Endothelial cell of umbilical vein (primary cell): ENCODE measurements around the gene RGS7. TPM values are rescaled to one million over a fixed set of nuclear protein-coding genes. Genes with fewer than 3 reads are reported as not detected.

Experiments
- BruUV-seq: library from RNA; stranded (reverse); fragments of 400-500 nt; replicated peaks from 2 replicates; lab custom pipeline; 2021; lab: Mats Ljungman, UMichigan
- CTCF ChIA-PET: fragments of 300-600, 350-600 bp; sonication (Branson Sonifier 250); formaldehyde crosslinking; loops from one replicate; lab custom pipeline; 2021; ENCODE audit warnings: antibody characterized with exemption, inconsistent platforms; lab: Charles Lee
- POLR2A ChIA-PET: fragments of 300-600, 350-600 bp; sonication (Branson Sonifier 250); formaldehyde crosslinking; loops from one replicate; lab custom pipeline; 2021; ENCODE audit warnings: antibody characterized with exemption, inconsistent platforms; lab: Charles Lee
- DNase-seq: peaks from one replicate; pipeline ENCODE4 v3.0.0-alpha.2; 2011; ENCODE audit warnings: low read depth, low spot score
- FAIRE-seq: peaks from 2 replicates; lab custom pipeline; 2011; peaks lifted over from hg19 to GRCh38; lab: Jason Lieb, UNC
- H2AFZ ChIP-seq: 2 replicates; pipeline ENCODE4 v1.6.0; 2012; ENCODE audit warnings: low read depth, low read length, control low read depth, inconsistent platforms
- H3K27ac ChIP-seq: 2 replicates; pipeline ENCODE4 v1.5.1; 2011; ENCODE audit warnings: low read depth, mild to moderate bottlenecking, control low read depth, low read length, moderate library complexity; ENCODE audit not compliant: insufficient read depth
- H3K27me3 ChIP-seq, 2 experiments: 2 replicates each; pipeline versions ENCODE4 v1.6.0 to v1.6.1; 2011; ENCODE audit warnings: low read length in 2 of 2, mixed read lengths in 1 of 2; ENCODE audit not compliant: control insufficient read depth in 2 of 2, insufficient read depth in 2 of 2
- H3K36me3 ChIP-seq, 2 experiments: 2 replicates in 1 of 2; 3 replicates in 1 of 2; pipeline ENCODE4 v1.5.1; 2011; ENCODE audit warnings: low read length in 2 of 2, mild to moderate bottlenecking in 1 of 2, moderate library complexity in 1 of 2; ENCODE audit not compliant: control insufficient read depth in 2 of 2, insufficient read depth in 2 of 2; ENCODE audit errors: extremely low read depth in 1 of 2
- H3K4me1 ChIP-seq: 3 replicates; pipeline ENCODE4 v1.5.1; 2011; ENCODE audit warnings: mild to moderate bottlenecking, low read length; ENCODE audit not compliant: control insufficient read depth, insufficient read depth; ENCODE audit errors: extremely low read depth
- H3K4me2 ChIP-seq: 2 replicates; pipeline ENCODE4 v1.6.1; 2011; ENCODE audit warnings: low read length, control low read depth, mixed read lengths; ENCODE audit not compliant: insufficient read depth
- H3K4me3 ChIP-seq, 3 experiments: fragments of 200-600 bp in 1 of 3; sonication (generic), shearing (Covaris generic) in 1 of 3; replicated peaks in 1 of 3; 2 replicates each; pipeline ENCODE4 v1.5.1; 2011 to 2016; ENCODE audit warnings: control low read depth in 3 of 3, low read length in 3 of 3, mild to moderate bottlenecking in 2 of 3, inconsistent platforms in 1 of 3, low read depth in 1 of 3, moderate library complexity in 1 of 3; ENCODE audit not compliant: insufficient read depth in 1 of 3
- H3K79me2 ChIP-seq: 2 replicates; pipeline ENCODE4 v1.6.0; 2012; ENCODE audit warnings: low read length, inconsistent platforms; ENCODE audit not compliant: control insufficient read depth, insufficient read depth
- H3K9ac ChIP-seq: replicated peaks from 2 replicates; pipeline ENCODE3; 2011; ENCODE audit warnings: low read length, control low read depth; ENCODE audit not compliant: insufficient read depth; ENCODE audit errors: extremely low read depth
- H3K9me1 ChIP-seq: replicated peaks from 3 replicates; pipeline ENCODE4 v1.6.0; 2011; ENCODE audit warnings: mild to moderate bottlenecking, low read length; ENCODE audit not compliant: control insufficient read depth, insufficient read depth; ENCODE audit errors: extremely low read depth
- H3K9me3 ChIP-seq: replicated peaks from 2 replicates; pipeline ENCODE4 v1.5.1; 2012; ENCODE audit warnings: low read length, inconsistent platforms; ENCODE audit not compliant: control insufficient read depth, insufficient read depth
- H4K20me1 ChIP-seq: replicated peaks from 2 replicates; pipeline ENCODE3; 2011; ENCODE audit warnings: mild to moderate bottlenecking, low read length; ENCODE audit not compliant: control insufficient read depth, insufficient read depth; ENCODE audit errors: extremely low read depth
- EZH2 ChIP-seq: IDR thresholded peaks from 2 replicates; pipeline ENCODE4 v1.6.1; 2012; ENCODE audit warnings: borderline replicate concordance, low read depth, mild to moderate bottlenecking, moderate library complexity, low read length, inconsistent platforms; ENCODE audit not compliant: severe bottlenecking
- MYC ChIP-seq: IDR thresholded peaks from one replicate; pipeline ENCODE4 v1.6.1; 2011; ENCODE audit warnings: mild to moderate bottlenecking, low read depth, low read length
- POLR2AphosphoS5 ChIP-seq: IDR thresholded peaks from 2 replicates; pipeline ENCODE4 v1.6.1; 2012; ENCODE audit warnings: low read depth, mild to moderate bottlenecking, control low read depth, low read length, moderate library complexity; ENCODE audit not compliant: insufficient read depth
- dilution Hi-C: fragments of 300-500 bp; cut with MboI; formaldehyde crosslinking; loops from one replicate; pipeline ENCODE4 v1.15.0; 2019; ENCODE audit warnings: low sequenced_read_pairs; ENCODE audit not compliant: extremely low pct_ligation_motif_present
- intact Hi-C: fragments of 100-400 bp; cut with micrococcal nuclease; formaldehyde crosslinking; loops from one replicate; pipeline ENCODE4 v1.10.0; 2022
- polyA plus RNA-seq, 4 experiments: library from polyadenylated mRNA; depleted of rRNA in 3 of 4; stranded (reverse) in 3 of 4; unstranded in 1 of 4; fragments of >200 nt; gene quantifications; 2 replicates each; pipeline versions ENCODE4 v1.2.1 to v1.2.3, GENCODE V29; 2011 to 2012; ENCODE audit warnings: missing spikeins in 1 of 4
- total RNA-seq: library from RNA; stranded (reverse); gene quantifications from 2 replicates; pipeline ENCODE4 v1.2.3, GENCODE V29; 2021
- TF ChIP-seq, protein P1 (sequence below), 2 donors: IDR thresholded peaks; 1 replicate in 1 of 2; 2 replicates in 1 of 2; pipeline ENCODE4 v1.5.1; 2011; ENCODE audit warnings: low read length in 2 of 2, mild to moderate bottlenecking in 2 of 2, moderate library complexity in 2 of 2, control low read depth in 1 of 2, inconsistent platforms in 1 of 2, low read depth in 1 of 2; ENCODE audit not compliant: insufficient read depth in 1 of 2; ENCODE audit errors: extremely low read depth in 1 of 2
- TF ChIP-seq, protein P2 (sequence below): IDR thresholded peaks from 2 replicates; pipeline ENCODE4 v1.6.1; 2011; ENCODE audit not compliant: insufficient read depth, insufficient read length

The RGS7 gene
- total and polyA plus RNA-seq, 2 donors (not counting 3 experiments of a cell fraction or from before 2014, with no cell fraction given) = 0.43 to 0.44 TPM

DNA sequence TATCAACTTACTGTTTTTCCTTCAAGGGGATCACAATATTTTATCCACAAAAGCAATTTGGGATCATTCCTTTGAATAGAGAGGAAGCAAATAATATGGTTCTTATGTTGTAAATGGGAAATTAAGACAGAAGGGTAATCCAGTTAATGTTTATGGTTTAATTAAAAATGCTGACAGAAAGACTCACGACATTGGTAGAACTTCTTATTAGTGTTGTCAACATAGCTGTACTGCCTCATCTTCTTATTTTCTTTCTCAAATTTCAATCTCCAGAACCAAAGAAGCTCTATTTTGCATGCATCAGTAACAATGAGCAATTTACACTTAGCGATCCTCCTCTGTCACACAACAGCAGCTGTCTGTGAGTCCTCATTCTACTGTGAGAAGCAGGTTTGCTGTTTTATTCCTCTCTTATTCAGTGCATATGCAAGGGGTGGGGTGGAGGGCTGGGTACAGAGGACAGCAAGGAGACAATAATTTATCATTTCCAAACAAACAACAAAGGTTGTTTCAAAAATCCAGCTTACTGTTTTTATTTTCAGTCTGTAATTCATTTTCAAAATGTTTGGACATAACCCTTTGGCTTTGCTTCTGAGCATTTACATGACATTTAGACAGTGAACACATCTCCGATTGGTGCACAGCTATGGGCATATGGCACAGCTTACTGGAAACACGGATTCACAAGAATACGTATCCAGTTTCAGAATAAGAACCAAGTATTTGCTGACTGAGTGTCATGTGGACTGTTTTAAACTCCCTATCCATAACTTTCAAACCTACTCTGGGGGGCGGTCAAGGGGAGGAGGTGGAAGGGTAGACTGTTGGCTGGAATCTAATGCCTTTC lies 335.9 kb downstream of the RGS7 start:
- no peak overlapping the region for H3K4me3 ChIP-seq
- FAIRE-seq (no peak), DNase-seq (no peak)
- H3K79me2 ChIP-seq = no peaks in the 10 kb centered on the region
- H3K36me3 ChIP-seq = no peaks in the 10 kb centered on the region
- TF ChIP-seq MYC (no peak), POLR2AphosphoS5 (no peak), EZH2 (no peak)
- TF ChIP-seq, protein P1, sequence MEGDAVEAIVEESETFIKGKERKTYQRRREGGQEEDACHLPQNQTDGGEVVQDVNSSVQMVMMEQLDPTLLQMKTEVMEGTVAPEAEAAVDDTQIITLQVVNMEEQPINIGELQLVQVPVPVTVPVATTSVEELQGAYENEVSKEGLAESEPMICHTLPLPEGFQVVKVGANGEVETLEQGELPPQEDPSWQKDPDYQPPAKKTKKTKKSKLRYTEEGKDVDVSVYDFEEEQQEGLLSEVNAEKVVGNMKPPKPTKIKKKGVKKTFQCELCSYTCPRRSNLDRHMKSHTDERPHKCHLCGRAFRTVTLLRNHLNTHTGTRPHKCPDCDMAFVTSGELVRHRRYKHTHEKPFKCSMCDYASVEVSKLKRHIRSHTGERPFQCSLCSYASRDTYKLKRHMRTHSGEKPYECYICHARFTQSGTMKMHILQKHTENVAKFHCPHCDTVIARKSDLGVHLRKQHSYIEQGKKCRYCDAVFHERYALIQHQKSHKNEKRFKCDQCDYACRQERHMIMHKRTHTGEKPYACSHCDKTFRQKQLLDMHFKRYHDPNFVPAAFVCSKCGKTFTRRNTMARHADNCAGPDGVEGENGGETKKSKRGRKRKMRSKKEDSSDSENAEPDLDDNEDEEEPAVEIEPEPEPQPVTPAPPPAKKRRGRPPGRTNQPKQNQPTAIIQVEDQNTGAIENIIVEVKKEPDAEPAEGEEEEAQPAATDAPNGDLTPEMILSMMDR (IDR thresholded peaks at IDR 0.05; ENCODE audit: extremely low read depth in 1 of 2, insufficient read depth in 1 of 2, low read depth in 1 of 2, low read length in 2 of 2) = no peak
- TF ChIP-seq, protein P2, sequence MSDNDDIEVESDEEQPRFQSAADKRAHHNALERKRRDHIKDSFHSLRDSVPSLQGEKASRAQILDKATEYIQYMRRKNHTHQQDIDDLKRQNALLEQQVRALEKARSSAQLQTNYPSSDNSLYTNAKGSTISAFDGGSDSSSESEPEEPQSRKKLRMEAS = no peak
- no TSS peak for BruUV-seq
- no peak overlapping the region for H2AFZ ChIP-seq
- H3K9me1 ChIP-seq = no peaks in the 10 kb centered on the region
- H3K9me3 ChIP-seq = no peaks in the 10 kb centered on the region
- H3K9ac ChIP-seq = no peak overlapping the region
- no peak overlapping the region for H3K4me2 ChIP-seq
- no peaks in the 10 kb centered on the region for H3K27me3 ChIP-seq
- ChIA-PET CTCF (no interaction called here), POLR2A (no interaction called here)
- no peaks in the 10 kb centered on the region for H3K4me1 ChIP-seq
- H3K27ac ChIP-seq = no peak overlapping the region
- dilution Hi-C loops = no loop called here
- intact Hi-C loops = no loop called here
- no peaks in the 10 kb centered on the region for H4K20me1 ChIP-seq
